Mesothelial cell of epicardium (in vitro differentiated cells): ENCODE data around the gene RAB36. TPM values are rescaled to one million over a fixed set of nuclear protein-coding genes. Genes with fewer than 3 reads are reported as not detected.

ENCODE experiments used
- DNase-seq, 2 experiments: peaks; one replicate each; pipeline ENCODE4 v3.0.0; 2021; ENCODE audit warnings: low spot score in 2 of 2; ENCODE audit not compliant: unreplicated experiment in 2 of 2
- H3K27ac Mint-ChIP-seq: 2 replicates; pipeline ENCODE4 v1.8.0; 2021; ENCODE audit warnings: mixed read lengths
- H3K27me3 Mint-ChIP-seq: 2 replicates; pipeline ENCODE4 v1.8.0; 2021; ENCODE audit warnings: low read depth, mixed read lengths
- H3K36me3 Mint-ChIP-seq: 2 replicates; pipeline ENCODE4 v1.8.0; 2021; ENCODE audit warnings: mixed read lengths
- H3K4me1 Mint-ChIP-seq: 2 replicates; pipeline ENCODE4 v1.8.0; 2021; ENCODE audit warnings: mixed read lengths
- H3K4me3 Mint-ChIP-seq: 2 replicates; pipeline ENCODE4 v1.8.0; 2021; ENCODE audit warnings: mild to moderate bottlenecking, moderate library complexity, mixed read lengths
- H3K9me3 Mint-ChIP-seq: 2 replicates; pipeline ENCODE4 v1.8.0; 2021; ENCODE audit warnings: mixed read lengths
- CTCF ChIP-seq: fragments of 200-600 bp; sonication (generic); IDR thresholded peaks from one replicate; pipeline ENCODE4 v1.5.0; 2021; ENCODE audit warnings: antibody characterized with exemption; ENCODE audit not compliant: unreplicated experiment
- total RNA-seq: library from RNA; stranded (reverse); gene quantifications from 3 replicates; pipeline ENCODE4 v1.2.1, GENCODE V29; 2021

The RAB36 gene
- total RNA-seq, 1 donor from 2014 or later, result 6.4 TPM

GRCh38 chr22:23149743-23150238, 4.5 kb downstream of the RAB36 start:
- Mint-ChIP-seq H3K27ac (no peak overlapping the region), H3K9me3 (no peaks in the 10 kb centered on the region), H3K4me1 (peaks cover 37% of the 10 kb centered on the region), H3K36me3 (peaks cover 6% of the 10 kb centered on the region), H3K27me3 (no peaks in the 10 kb centered on the region), H3K4me3 (no peak overlapping the region)
- TF ChIP-seq CTCF, result no peak
- no peak for DNase-seq

DNA sequence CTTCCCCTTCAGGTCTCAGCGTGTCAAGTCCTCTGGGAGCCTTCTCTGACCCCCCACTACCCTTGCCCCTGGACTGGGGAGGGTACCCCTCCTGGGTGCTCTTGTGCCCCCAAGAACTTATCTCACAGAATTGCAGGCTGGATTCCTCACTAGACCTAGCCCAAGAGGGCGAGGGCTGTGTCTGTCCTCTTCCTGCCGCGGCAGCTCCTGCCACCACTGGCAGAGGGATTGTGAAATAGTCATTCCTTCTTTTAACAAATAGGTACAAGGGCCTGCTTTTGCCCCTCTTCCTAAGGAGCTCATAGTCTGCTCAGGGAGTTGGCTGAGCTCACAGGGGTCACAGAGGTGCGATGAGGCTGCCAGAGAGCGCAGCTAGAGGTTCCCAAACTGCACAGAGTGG, 5.5 kb downstream of the RAB36 start:
- H3K27ac Mint-ChIP-seq, result no peak overlapping the region
- H3K27me3 Mint-ChIP-seq, result no peaks in the 10 kb centered on the region
- peaks cover 30% of the 10 kb centered on the region for H3K4me1 Mint-ChIP-seq
- H3K36me3 Mint-ChIP-seq, result peaks cover 11% of the 10 kb centered on the region
- H3K4me3 Mint-ChIP-seq, result no peak overlapping the region
- TF ChIP-seq CTCF, result no peak
- DNase-seq, result no peak
- no peaks in the 10 kb centered on the region for H3K9me3 Mint-ChIP-seq

- no peak overlapping the region for H3K27ac Mint-ChIP-seq
- H3K27me3 Mint-ChIP-seq, result no peaks in the 10 kb centered on the region
- no peak overlapping the region for H3K4me3 Mint-ChIP-seq
- H3K36me3 Mint-ChIP-seq, result peaks cover 11% of the 10 kb centered on the region
- H3K4me1 Mint-ChIP-seq, result peaks cover 25% of the 10 kb centered on the region
- TF ChIP-seq CTCF, result no peak
- no peak for DNase-seq
- H3K9me3 Mint-ChIP-seq, result no peaks in the 10 kb centered on the region
Observed at GRCh38 chr22:23151827-23152226, 6.5 kb downstream of the RAB36 start.

- Mint-ChIP-seq H3K36me3 (peaks cover 11% of the 10 kb centered on the region), H3K4me3 (no peak overlapping the region), H3K4me1 (peaks cover 19% of the 10 kb centered on the region), H3K27ac (no peak overlapping the region), H3K27me3 (no peaks in the 10 kb centered on the region), H3K9me3 (no peaks in the 10 kb centered on the region)
- DNase-seq, result no peak
- no peak for TF ChIP-seq CTCF
Observed at GRCh38 chr22:23152238-23153114, 7.2 kb downstream of the RAB36 start.

GRCh38 chr22:23153994-23154393, 8.7 kb downstream of the RAB36 start:
- Mint-ChIP-seq H3K27me3 (no peaks in the 10 kb centered on the region), H3K9me3 (no peaks in the 10 kb centered on the region), H3K36me3 (peaks cover 11% of the 10 kb centered on the region), H3K27ac (no peak overlapping the region), H3K4me1 (peaks cover 8% of the 10 kb centered on the region), H3K4me3 (no peak overlapping the region)
- TF ChIP-seq CTCF, result no peak
- DNase-seq, result no peak
